ENCODE data around the gene CEP57. TPM values are rescaled to one million over a fixed set of nuclear protein-coding genes. Genes with fewer than 3 reads are reported as not detected.
"Not testable (repeated sequence)": the region's sequence is repeated elsewhere in the genome, so short reads cannot be mapped to it uniquely, and the experiment has no call there.

Gene CEP57
- total RNA-seq, 4 donors from 2014 or later, result 22.4 to 61.7 (median 40.2) TPM

DNA sequence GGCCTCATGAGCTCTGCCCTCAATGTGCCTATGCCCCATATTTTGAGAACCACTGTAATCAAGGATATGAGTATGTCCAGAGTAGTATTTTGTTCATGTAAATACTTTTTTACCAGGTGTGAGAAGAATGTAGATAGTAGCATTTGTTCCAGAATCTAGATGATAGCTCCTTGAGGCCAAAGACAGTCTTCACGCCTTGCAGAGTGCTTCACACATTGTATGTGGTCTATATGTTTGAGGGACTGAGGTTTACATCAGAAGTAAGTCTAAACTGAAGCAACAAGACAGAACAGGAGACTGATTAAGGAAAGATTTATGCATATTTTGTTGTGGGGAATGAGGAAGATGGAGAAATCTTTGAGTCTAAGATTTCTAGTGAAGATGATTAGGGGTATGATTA lies 12.5 kb downstream of the CEP57 start:
- WGBS, 2 donors (ENCODE audit: low coverage in 1 of 2), result 90 to 93% methylated on average over 1 of the region's 1 CpG
- TF ChIP-seq POLR2A (IDR thresholded peaks at IDR 0.05) (no peak), POLR2AphosphoS5 (IDR thresholded peaks at IDR 0.05) (no peak), EP300 (IDR thresholded peaks at IDR 0.05; ENCODE audit: low read depth) (no peak)
- TF ChIP-seq, protein P1, sequence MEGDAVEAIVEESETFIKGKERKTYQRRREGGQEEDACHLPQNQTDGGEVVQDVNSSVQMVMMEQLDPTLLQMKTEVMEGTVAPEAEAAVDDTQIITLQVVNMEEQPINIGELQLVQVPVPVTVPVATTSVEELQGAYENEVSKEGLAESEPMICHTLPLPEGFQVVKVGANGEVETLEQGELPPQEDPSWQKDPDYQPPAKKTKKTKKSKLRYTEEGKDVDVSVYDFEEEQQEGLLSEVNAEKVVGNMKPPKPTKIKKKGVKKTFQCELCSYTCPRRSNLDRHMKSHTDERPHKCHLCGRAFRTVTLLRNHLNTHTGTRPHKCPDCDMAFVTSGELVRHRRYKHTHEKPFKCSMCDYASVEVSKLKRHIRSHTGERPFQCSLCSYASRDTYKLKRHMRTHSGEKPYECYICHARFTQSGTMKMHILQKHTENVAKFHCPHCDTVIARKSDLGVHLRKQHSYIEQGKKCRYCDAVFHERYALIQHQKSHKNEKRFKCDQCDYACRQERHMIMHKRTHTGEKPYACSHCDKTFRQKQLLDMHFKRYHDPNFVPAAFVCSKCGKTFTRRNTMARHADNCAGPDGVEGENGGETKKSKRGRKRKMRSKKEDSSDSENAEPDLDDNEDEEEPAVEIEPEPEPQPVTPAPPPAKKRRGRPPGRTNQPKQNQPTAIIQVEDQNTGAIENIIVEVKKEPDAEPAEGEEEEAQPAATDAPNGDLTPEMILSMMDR (IDR thresholded peaks at IDR 0.05), result no peak
- no peak overlapping the region for H3K4me3 ChIP-seq
- in situ Hi-C loops (cut with MboI; ENCODE audit: low pct_ligation_motif_present in 1 of 4, low pct_unique_long_range_greater_than_20kb in 1 of 4, low sequenced_read_pairs in 3 of 4) (no loop called here), intact Hi-C loops (cut with DNase I; ENCODE audit: low total_unique reads) (no loop called here)
- H3K36me3 ChIP-seq, result peaks cover 0 to 20% (median 4%) of the 10 kb centered on the region in 4 donors
- H3K27ac ChIP-seq, result no peak overlapping the region
- H3K9me3 ChIP-seq, result no peaks in the 10 kb centered on the region
- no peaks in the 10 kb centered on the region for H3K27me3 ChIP-seq
- no peak for DNase-seq
- no peaks in the 10 kb centered on the region for H3K4me1 ChIP-seq

DNA sequence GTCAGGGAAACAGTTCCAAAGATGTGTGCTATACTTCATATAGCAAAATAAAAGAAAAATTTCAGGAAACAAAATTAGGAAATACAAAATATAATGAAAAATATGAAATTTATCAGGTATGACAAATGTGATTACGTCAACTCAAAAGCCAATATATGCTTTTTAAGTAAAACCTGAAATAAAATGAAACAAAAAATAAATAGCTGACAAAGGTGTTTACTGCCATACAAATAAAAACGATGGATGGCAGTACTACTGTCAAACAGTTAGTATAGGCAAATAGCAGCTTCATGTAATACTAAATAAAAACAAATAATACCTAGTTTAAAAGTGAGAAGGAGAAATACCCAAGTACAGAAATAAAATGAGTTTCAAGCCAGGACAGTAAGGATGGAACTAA lies 13.7 kb downstream of the CEP57 start:
- intact Hi-C loops (cut with DNase I; ENCODE audit: low total_unique reads) (no loop called here), in situ Hi-C loops (cut with MboI; ENCODE audit: low pct_ligation_motif_present in 1 of 4, low pct_unique_long_range_greater_than_20kb in 1 of 4, low sequenced_read_pairs in 3 of 4) (no loop called here)
- H3K4me3 ChIP-seq, result no peak overlapping the region
- TF ChIP-seq, protein P1 (IDR thresholded peaks at IDR 0.05), result no peak
- no peaks in the 10 kb centered on the region for H3K4me1 ChIP-seq
- no peaks in the 10 kb centered on the region for H3K27me3 ChIP-seq
- DNase-seq, result no peak
- H3K27ac ChIP-seq, result no peak overlapping the region
- 91 to 100% methylated on average over 2 of the region's 2 CpGs for WGBS, 2 donors (ENCODE audit: low coverage in 1 of 2)
- H3K36me3 ChIP-seq, result peaks cover 0 to 20% (median 4%) of the 10 kb centered on the region in 4 donors
- no peaks in the 10 kb centered on the region for H3K9me3 ChIP-seq

DNA sequence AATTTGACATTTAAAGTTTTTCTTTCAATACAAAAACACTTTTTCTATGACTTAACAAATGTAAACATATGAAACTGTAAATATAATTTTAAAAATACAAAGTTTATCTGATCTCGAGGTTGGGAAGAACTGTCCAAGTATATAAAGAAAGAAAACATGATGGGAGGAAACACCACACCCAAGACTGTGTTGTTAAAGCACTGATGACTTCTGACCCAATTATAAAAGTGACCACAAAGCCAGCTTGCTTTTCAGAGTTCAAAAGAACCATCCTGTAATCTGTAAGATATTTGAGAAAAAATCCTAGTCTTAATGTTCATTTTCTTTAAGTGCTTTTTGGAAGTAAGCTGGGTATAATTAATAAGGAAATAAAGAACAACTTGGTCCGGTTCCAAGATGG lies 15.6 kb downstream of the CEP57 start:
- H3K4me1 ChIP-seq, result no peaks in the 10 kb centered on the region
- intact Hi-C loops (cut with DNase I; ENCODE audit: low total_unique reads), result no loop called here
- H3K4me3 ChIP-seq, result no peak overlapping the region
- H3K9me3 ChIP-seq, result no peaks in the 10 kb centered on the region
- TF ChIP-seq EP300 (IDR thresholded peaks at IDR 0.05; ENCODE audit: low read depth) (no peak), POLR2AphosphoS5 (IDR thresholded peaks at IDR 0.05) (no peak), POLR2A (IDR thresholded peaks at IDR 0.05) (no peak)
- TF ChIP-seq, protein P1 (IDR thresholded peaks at IDR 0.05), result no peak
- 70 to 77% methylated on average over 2 of the region's 2 CpGs for WGBS, 2 donors (ENCODE audit: low coverage in 1 of 2)
- no peaks in the 10 kb centered on the region for H3K27me3 ChIP-seq
- in situ Hi-C loops (cut with MboI; ENCODE audit: low pct_ligation_motif_present in 1 of 4, low pct_unique_long_range_greater_than_20kb in 1 of 4, low sequenced_read_pairs in 3 of 4), result no loop called here
- H3K27ac ChIP-seq, result no peak overlapping the region
- DNase-seq, result no peak
- peaks cover 0 to 9% (median 0%) of the 10 kb centered on the region in 4 donors for H3K36me3 ChIP-seq

GRCh38 chr11:95806464-95806863 lies 16.2 kb downstream of the CEP57 start:
- 98 to 100% methylated on average over 1 to 6 of the region's 6 CpGs for WGBS, 2 donors (ENCODE audit: low coverage in 1 of 2)
- in situ Hi-C loops (cut with MboI; ENCODE audit: low pct_ligation_motif_present in 1 of 4, low pct_unique_long_range_greater_than_20kb in 1 of 4, low sequenced_read_pairs in 3 of 4); DNase-seq; H3K4me1 ChIP-seq; H3K27me3 ChIP-seq; intact Hi-C loops (cut with DNase I; ENCODE audit: low total_unique reads); H3K4me3 ChIP-seq; H3K36me3 ChIP-seq; H3K9me3 ChIP-seq; H3K27ac ChIP-seq: not testable (repeated sequence)

DNA sequence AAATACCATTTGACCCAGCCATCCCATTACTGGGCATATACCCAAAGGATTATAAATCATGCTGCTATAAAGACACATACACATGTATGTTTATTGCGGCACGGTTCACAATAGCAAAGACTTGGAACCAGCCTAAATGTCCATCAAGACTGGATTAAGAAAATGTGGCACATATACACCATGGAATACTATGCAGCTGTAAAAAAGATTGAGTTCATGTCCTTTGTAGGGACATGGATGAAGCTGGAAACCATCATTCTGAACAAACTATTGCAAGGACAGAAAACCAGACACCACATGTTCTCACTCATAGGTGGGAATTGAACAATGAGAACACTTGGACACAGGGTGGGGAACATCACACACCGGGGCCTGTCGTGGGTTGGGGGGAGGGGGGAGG lies 20.8 kb downstream of the CEP57 start:
- H3K27me3 ChIP-seq; H3K4me1 ChIP-seq; H3K9me3 ChIP-seq; DNase-seq; in situ Hi-C loops (cut with MboI; ENCODE audit: low pct_ligation_motif_present in 1 of 4, low pct_unique_long_range_greater_than_20kb in 1 of 4, low sequenced_read_pairs in 3 of 4); H3K27ac ChIP-seq; H3K4me3 ChIP-seq; intact Hi-C loops (cut with DNase I; ENCODE audit: low total_unique reads): not testable (repeated sequence)
- 91 to 100% methylated on average over 2 to 4 of the region's 4 CpGs for WGBS, 2 donors (ENCODE audit: low coverage in 1 of 2)
- peaks cover 0 to 14% (median 0%) of the 10 kb centered on the region in 4 donors for H3K36me3 ChIP-seq
